ENCODE results near the gene ANTXR2.

Gene ANTXR2

GRCh38 chr4:79856196-79856595, 216.8 kb downstream of the ANTXR2 start:
- H3K36me3 ChIP-seq = no peaks in the 10 kb centered on the region
- no peaks in the 10 kb centered on the region for H3K9me3 ChIP-seq
- DNase-seq = no peak
- no peak overlapping the region for H3K4me3 ChIP-seq (ENCODE audit: low read depth, low read length)
- no peaks in the 10 kb centered on the region for H3K27me3 ChIP-seq
- TF ChIP-seq, protein P1, sequence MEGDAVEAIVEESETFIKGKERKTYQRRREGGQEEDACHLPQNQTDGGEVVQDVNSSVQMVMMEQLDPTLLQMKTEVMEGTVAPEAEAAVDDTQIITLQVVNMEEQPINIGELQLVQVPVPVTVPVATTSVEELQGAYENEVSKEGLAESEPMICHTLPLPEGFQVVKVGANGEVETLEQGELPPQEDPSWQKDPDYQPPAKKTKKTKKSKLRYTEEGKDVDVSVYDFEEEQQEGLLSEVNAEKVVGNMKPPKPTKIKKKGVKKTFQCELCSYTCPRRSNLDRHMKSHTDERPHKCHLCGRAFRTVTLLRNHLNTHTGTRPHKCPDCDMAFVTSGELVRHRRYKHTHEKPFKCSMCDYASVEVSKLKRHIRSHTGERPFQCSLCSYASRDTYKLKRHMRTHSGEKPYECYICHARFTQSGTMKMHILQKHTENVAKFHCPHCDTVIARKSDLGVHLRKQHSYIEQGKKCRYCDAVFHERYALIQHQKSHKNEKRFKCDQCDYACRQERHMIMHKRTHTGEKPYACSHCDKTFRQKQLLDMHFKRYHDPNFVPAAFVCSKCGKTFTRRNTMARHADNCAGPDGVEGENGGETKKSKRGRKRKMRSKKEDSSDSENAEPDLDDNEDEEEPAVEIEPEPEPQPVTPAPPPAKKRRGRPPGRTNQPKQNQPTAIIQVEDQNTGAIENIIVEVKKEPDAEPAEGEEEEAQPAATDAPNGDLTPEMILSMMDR (IDR thresholded peaks at IDR 0.05; ENCODE audit: low read depth, low read length) = no peak
- no peaks in the 10 kb centered on the region; the same call in 1 of the 2 replicates for H3K4me1 ChIP-seq

DNA sequence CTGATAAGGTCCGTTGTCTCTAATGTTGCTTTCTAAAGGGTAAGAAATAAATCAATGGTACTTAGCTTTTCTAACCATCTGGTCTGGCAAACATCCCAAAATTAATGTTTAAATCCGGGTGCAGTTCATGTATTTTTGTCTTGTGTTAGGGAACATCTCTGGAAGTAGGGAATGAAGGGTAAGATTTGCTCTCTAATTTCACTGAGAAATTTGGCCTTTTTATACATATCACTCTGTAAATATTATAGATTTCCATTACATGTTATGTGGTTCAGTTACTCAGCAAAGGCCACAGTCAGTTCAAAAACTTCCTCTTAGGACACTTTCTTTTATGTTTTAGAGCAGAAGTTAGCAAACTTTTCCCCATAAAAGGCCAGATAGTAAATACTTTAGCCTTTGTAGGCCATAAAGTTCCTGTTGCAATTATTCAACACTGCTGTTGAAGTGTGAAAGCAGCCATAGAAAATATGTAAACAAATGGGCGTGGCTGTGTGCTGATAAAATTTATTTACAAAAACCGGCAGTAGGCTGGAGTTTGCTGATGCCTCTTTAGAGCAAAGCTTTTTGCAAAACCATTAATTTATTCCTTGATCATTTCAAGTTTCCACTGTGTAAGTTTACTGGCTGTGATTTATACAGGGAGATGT, 218.1 kb downstream of the ANTXR2 start:
- Histone ChIP-seq H3K4me3 (ENCODE audit: low read depth, low read length) (no peak overlapping the region), H3K27me3 (no peaks in the 10 kb centered on the region), H3K9me3 (no peaks in the 10 kb centered on the region), H3K4me1 (no peaks in the 10 kb centered on the region; the same call in 1 of the 2 replicates), H3K36me3 (no peaks in the 10 kb centered on the region)
- DNase-seq = no peak
- TF ChIP-seq, protein P1 (IDR thresholded peaks at IDR 0.05; ENCODE audit: low read depth, low read length) = no peak

DNA sequence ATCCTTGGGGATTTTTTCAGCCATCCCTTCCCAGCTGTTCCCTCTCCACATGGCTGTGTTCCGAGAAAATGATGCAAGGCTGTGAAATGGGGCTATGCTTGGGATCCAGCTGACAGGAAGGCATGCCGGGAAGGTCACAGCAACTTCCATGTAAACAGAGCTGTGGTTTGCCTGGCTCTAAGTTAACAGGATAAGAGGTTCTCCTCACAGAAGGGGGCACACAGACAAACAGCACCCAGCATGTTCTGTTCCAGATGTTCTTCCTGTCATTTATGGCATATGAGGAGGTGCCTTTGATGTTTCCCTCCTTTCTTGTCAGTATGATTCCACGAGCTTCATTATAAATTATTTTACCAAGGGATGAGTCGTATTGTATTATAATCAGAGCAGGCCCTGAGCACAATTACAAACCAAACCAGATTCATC, 220.7 kb downstream of the ANTXR2 start:
- TF ChIP-seq, protein P1 (IDR thresholded peaks at IDR 0.05; ENCODE audit: low read depth, low read length) = no peak
- H3K36me3 ChIP-seq = no peaks in the 10 kb centered on the region
- H3K27me3 ChIP-seq = no peaks in the 10 kb centered on the region
- H3K9me3 ChIP-seq = no peaks in the 10 kb centered on the region
- no peak overlapping the region for H3K4me3 ChIP-seq (ENCODE audit: low read depth, low read length)
- no peak for DNase-seq
- H3K4me1 ChIP-seq = no peaks in the 10 kb centered on the region; the same call in 1 of the 2 replicates

GRCh38 chr4:79851625-79852304, 221.3 kb downstream of the ANTXR2 start:
- DNase-seq = no peak
- H3K4me3 ChIP-seq (ENCODE audit: low read depth, low read length) = no peak overlapping the region
- no peaks in the 10 kb centered on the region for H3K9me3 ChIP-seq
- H3K36me3 ChIP-seq = no peaks in the 10 kb centered on the region
- TF ChIP-seq, protein P1 (IDR thresholded peaks at IDR 0.05; ENCODE audit: low read depth, low read length) = no peak
- no peaks in the 10 kb centered on the region; the same call in 1 of the 2 replicates for H3K4me1 ChIP-seq
- no peaks in the 10 kb centered on the region for H3K27me3 ChIP-seq

All from BE2C (cell line).